Panc1 (cell line): ENCODE measurements around the gene TYRO3. TPM values are rescaled to one million over a fixed set of nuclear protein-coding genes. Genes with fewer than 3 reads are reported as not detected.

Experiments used
- ATAC-seq: fragments of 200-7000 bp; cut with Tn5 transposase; 2 replicates; pipeline ENCODE4 v1.9.1; 2020; ENCODE audit warnings: mild to moderate bottlenecking, moderate library complexity
- BruUV-seq: library from RNA; stranded (reverse); fragments of 400-500 nt; replicated peaks from 2 replicates; lab custom pipeline; 2021; lab: Mats Ljungman, UMichigan
- CTCF ChIA-PET: fragments of 300-600 bp; sonication (Branson Sonifier 250); formaldehyde crosslinking; loops from one replicate; lab custom pipeline; 2022; ENCODE audit warnings: antibody characterized with exemption; lab: Charles Lee
- POLR2A ChIA-PET: fragments of 300-600 bp; sonication (Branson Sonifier 250); formaldehyde crosslinking; loops from one replicate; lab custom pipeline; 2022; ENCODE audit warnings: antibody characterized with exemption; lab: Charles Lee
- DNase-seq: peaks from one replicate; pipeline ENCODE4 v3.0.0-alpha.2; 2010; ENCODE audit warnings: low read depth, low spot score
- H3K27ac ChIP-seq: 2 replicates; pipeline ENCODE4 v1.5.1; 2011; ENCODE audit warnings: mild to moderate bottlenecking, low read length, inconsistent platforms
- H3K27me3 ChIP-seq: fragments of 200-500 bp; sonication (Bioruptor generic); 2 replicates; pipeline ENCODE4 v1.6.0; 2014; ENCODE audit warnings: low read length, inconsistent platforms; ENCODE audit not compliant: control insufficient read depth, insufficient read depth
- H3K36me3 ChIP-seq: fragments of 200-500 bp; sonication (Bioruptor generic); 2 replicates; pipeline ENCODE4 v1.5.1; 2014; ENCODE audit warnings: inconsistent platforms, mild to moderate bottlenecking, low read length, moderate library complexity; ENCODE audit not compliant: control insufficient read depth, insufficient read depth
- H3K4me1 ChIP-seq: 2 replicates; pipeline ENCODE4 v1.5.1; 2011; ENCODE audit warnings: inconsistent platforms, mild to moderate bottlenecking, low read length, moderate library complexity; ENCODE audit not compliant: control insufficient read depth, insufficient read depth
- H3K4me3 ChIP-seq, 2 experiments: 2 replicates each; pipeline ENCODE4 v1.5.1; 2011 to 2012; ENCODE audit warnings: low read depth in 2 of 2, low read length in 2 of 2, mild to moderate bottlenecking in 2 of 2, inconsistent platforms in 1 of 2, moderate library complexity in 1 of 2
- H3K9me3 ChIP-seq: fragments of 200-500 bp; sonication (Bioruptor generic); 2 replicates; pipeline ENCODE4 v1.5.1; 2014; ENCODE audit warnings: low read depth, mild to moderate bottlenecking, inconsistent platforms, low read length, moderate library complexity; ENCODE audit not compliant: control insufficient read depth, insufficient read depth
- POLR2AphosphoS5 ChIP-seq: IDR thresholded peaks from 2 replicates; pipeline ENCODE4 v1.6.1; 2012; ENCODE audit warnings: mild to moderate bottlenecking, low read depth, low read length, moderate library complexity
- SIN3A ChIP-seq: IDR thresholded peaks from 2 replicates; pipeline ENCODE4 v1.6.1; 2012; ENCODE audit warnings: low read depth, mild to moderate bottlenecking, low read length, moderate library complexity, borderline replicate concordance; ENCODE audit not compliant: insufficient read depth
- TCF7L2 ChIP-seq: IDR thresholded peaks from 2 replicates; pipeline ENCODE4 v1.6.1; 2011; ENCODE audit warnings: mild to moderate bottlenecking, low read depth, low read length, inconsistent platforms
- in situ Hi-C: cut with HindIII; loops from 2 replicates; pipeline ENCODE4 v1.10.0; 2016; ENCODE audit warnings: low sequenced_read_pairs, low pct_unique_long_range_greater_than_20kb
- intact Hi-C: fragments of 100-400 bp; cut with micrococcal nuclease; formaldehyde crosslinking; loops from one replicate; pipeline ENCODE4 v1.10.0; 2022; ENCODE audit not compliant: unreplicated experiment
- total RNA-seq: library from RNA; stranded (reverse); gene quantifications from one replicate; pipeline ENCODE4 v1.2.1, GENCODE V29; 2021; ENCODE audit not compliant: unreplicated experiment
- TF ChIP-seq, protein P1 (sequence below): fragments of 450-650 bp; IDR thresholded peaks from 2 replicates; pipeline ENCODE4 v1.5.1; 2017; ENCODE audit warnings: mild to moderate bottlenecking
- TF ChIP-seq, protein P2 (sequence below), 2 experiments: IDR thresholded peaks; 2 replicates each; pipeline ENCODE4 v1.6.1; 2011 to 2012; ENCODE audit warnings: low read depth in 2 of 2, control low read depth in 1 of 2, low read length in 1 of 2, mild to moderate bottlenecking in 1 of 2, moderate library complexity in 1 of 2; ENCODE audit not compliant: insufficient read depth in 1 of 2

Gene TYRO3
- total RNA-seq, 1 experiment from 2014 or later = 41.7 TPM

DNA sequence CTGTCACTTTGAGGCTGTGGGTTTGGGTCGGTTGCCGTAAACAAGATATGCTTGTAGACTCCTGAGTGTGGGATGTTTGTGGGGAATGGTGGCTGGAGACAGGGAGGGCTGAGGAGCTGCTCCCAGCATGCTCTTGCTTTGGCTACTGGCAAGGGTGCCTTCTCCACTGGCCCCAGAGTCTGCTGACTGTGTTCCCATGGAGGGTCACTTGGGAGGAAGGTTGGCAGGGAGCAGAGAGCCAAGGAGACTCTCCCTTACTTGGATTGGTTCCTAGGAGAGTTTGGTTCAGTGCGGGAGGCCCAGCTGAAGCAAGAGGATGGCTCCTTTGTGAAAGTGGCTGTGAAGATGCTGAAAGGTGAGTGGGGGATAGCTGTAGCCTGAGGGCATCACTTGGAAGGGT is 11.8 kb downstream of the TYRO3 start:
- H3K36me3 ChIP-seq = no peaks in the 10 kb centered on the region
- CTCF ChIA-PET = interaction anchor here (0.6 kb wide), 1 partner anchor 100 kb away, joined by 3 read pairs; no protein-coding TSS in a partner anchor
- no peak for ATAC-seq

DNA sequence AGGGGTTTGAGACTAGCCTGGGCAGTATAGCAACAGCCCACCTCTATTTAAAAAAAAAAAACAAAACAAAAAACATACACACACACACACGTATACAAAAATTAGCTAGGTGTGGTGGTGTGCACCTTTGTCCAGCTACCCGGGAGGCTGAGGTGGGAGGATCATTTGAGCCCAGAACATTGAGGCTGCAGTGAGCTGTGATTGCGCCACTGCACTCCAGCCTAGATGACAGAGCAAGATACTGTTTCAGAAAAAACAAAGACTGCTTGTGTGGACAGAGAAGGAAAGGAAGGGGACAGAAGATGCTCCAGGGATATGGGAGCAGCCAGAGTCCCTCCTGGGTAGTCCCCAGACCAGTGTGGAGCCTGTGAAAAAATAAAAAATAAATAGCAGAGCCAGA is 12.9 kb downstream of the TYRO3 start:
- POLR2A ChIA-PET = no interaction called here
- Histone ChIP-seq H3K36me3 (no peaks in the 10 kb centered on the region), H3K27me3 (no peaks in the 10 kb centered on the region), H3K9me3 (no peaks in the 10 kb centered on the region), H3K27ac (no peak overlapping the region), H3K4me3 (no peak overlapping the region), H3K4me1 (peaks cover 13% of the 10 kb centered on the region)
- intact Hi-C loops = no loop called here
- TF ChIP-seq, protein P1, sequence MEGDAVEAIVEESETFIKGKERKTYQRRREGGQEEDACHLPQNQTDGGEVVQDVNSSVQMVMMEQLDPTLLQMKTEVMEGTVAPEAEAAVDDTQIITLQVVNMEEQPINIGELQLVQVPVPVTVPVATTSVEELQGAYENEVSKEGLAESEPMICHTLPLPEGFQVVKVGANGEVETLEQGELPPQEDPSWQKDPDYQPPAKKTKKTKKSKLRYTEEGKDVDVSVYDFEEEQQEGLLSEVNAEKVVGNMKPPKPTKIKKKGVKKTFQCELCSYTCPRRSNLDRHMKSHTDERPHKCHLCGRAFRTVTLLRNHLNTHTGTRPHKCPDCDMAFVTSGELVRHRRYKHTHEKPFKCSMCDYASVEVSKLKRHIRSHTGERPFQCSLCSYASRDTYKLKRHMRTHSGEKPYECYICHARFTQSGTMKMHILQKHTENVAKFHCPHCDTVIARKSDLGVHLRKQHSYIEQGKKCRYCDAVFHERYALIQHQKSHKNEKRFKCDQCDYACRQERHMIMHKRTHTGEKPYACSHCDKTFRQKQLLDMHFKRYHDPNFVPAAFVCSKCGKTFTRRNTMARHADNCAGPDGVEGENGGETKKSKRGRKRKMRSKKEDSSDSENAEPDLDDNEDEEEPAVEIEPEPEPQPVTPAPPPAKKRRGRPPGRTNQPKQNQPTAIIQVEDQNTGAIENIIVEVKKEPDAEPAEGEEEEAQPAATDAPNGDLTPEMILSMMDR = no peak
- no peak for TF ChIP-seq SIN3A
- DNase-seq = no peak
- BruUV-seq = no TSS peak
- CTCF ChIA-PET = interaction anchor here (0.5 kb wide), 1 partner anchor 27 kb away, joined by 6 read pairs; no protein-coding TSS in a partner anchor
- ATAC-seq = no peak
- in situ Hi-C loops = no loop called here

More for the DNA sequence above, 11.8 kb downstream of the TYRO3 start:
- no TSS peak for BruUV-seq
- Histone ChIP-seq H3K4me1 (peaks cover 13% of the 10 kb centered on the region), H3K27ac (no peak overlapping the region), H3K9me3 (no peaks in the 10 kb centered on the region), H3K27me3 (no peaks in the 10 kb centered on the region), H3K4me3 (no peak overlapping the region)
- TF ChIP-seq, protein P2, sequence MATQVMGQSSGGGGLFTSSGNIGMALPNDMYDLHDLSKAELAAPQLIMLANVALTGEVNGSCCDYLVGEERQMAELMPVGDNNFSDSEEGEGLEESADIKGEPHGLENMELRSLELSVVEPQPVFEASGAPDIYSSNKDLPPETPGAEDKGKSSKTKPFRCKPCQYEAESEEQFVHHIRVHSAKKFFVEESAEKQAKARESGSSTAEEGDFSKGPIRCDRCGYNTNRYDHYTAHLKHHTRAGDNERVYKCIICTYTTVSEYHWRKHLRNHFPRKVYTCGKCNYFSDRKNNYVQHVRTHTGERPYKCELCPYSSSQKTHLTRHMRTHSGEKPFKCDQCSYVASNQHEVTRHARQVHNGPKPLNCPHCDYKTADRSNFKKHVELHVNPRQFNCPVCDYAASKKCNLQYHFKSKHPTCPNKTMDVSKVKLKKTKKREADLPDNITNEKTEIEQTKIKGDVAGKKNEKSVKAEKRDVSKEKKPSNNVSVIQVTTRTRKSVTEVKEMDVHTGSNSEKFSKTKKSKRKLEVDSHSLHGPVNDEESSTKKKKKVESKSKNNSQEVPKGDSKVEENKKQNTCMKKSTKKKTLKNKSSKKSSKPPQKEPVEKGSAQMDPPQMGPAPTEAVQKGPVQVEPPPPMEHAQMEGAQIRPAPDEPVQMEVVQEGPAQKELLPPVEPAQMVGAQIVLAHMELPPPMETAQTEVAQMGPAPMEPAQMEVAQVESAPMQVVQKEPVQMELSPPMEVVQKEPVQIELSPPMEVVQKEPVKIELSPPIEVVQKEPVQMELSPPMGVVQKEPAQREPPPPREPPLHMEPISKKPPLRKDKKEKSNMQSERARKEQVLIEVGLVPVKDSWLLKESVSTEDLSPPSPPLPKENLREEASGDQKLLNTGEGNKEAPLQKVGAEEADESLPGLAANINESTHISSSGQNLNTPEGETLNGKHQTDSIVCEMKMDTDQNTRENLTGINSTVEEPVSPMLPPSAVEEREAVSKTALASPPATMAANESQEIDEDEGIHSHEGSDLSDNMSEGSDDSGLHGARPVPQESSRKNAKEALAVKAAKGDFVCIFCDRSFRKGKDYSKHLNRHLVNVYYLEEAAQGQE (IDR thresholded peaks at IDR 0.05; ENCODE audit: insufficient read depth in 1 of 2, low read depth in 2 of 2, low read length in 1 of 2) = no peak
- TF ChIP-seq TCF7L2 = no peak
- no peak for TF ChIP-seq SIN3A
- TF ChIP-seq, protein P1 = no peak
- TF ChIP-seq POLR2AphosphoS5 = no peak
- POLR2A ChIA-PET = no interaction called here
- intact Hi-C loops = no loop called here
- no peak for DNase-seq
- in situ Hi-C loops = no loop called here
